IPS-15b (cell line): ENCODE data around the gene NIPBL.
"Not testable (repeated sequence)": the region's sequence is repeated elsewhere in the genome, so short reads cannot be mapped to it uniquely, and the experiment has no call there.

Source experiments
- H3K27me3 ChIP-seq: one replicate; pipeline ENCODE4 v1.6.1; 2013; ENCODE audit warnings: low read length; ENCODE audit not compliant: control insufficient read depth, insufficient read depth
- H3K36me3 ChIP-seq: one replicate; pipeline ENCODE4 v1.6.1; 2013; ENCODE audit warnings: low read length; ENCODE audit not compliant: control insufficient read depth, insufficient read depth
- H3K4me1 ChIP-seq: one replicate; pipeline ENCODE4 v1.6.1; 2013; ENCODE audit warnings: mild to moderate bottlenecking, low read length; ENCODE audit not compliant: control insufficient read depth, insufficient read depth
- H3K4me3 ChIP-seq: one replicate; pipeline ENCODE4 v1.5.1; 2013; ENCODE audit warnings: low read depth, low read length
- H3K9ac ChIP-seq: one replicate; pipeline ENCODE4 v1.6.1; 2013; ENCODE audit warnings: low read depth, mild to moderate bottlenecking, low read length
- H3K9me3 ChIP-seq: one replicate; pipeline ENCODE4 v1.6.1; 2013; ENCODE audit warnings: mild to moderate bottlenecking, low read length; ENCODE audit not compliant: control insufficient read depth, insufficient read depth

The NIPBL gene

DNA sequence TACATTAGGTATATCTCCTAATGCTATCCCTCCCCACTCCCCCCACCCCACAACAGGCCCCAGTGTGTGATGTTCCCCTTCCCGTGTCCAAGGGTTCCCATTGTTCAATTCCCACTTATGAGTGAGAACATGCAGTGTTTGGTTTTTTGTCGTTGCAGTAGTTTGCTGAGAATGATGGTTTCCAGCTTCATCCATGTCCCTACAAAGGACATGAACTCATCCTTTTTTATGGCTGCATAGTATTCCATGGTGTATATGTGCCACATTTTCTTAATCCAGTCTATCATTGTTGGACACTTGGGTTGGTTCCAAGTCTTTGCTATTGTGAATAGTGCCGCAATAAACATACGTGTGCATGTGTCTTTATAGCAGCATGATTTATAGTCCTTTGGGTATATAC is 40.0 kb downstream of the NIPBL start:
- H3K4me1 ChIP-seq, H3K4me3 ChIP-seq, H3K9me3 ChIP-seq, H3K9ac ChIP-seq, H3K36me3 ChIP-seq, H3K27me3 ChIP-seq: not testable (repeated sequence)

DNA sequence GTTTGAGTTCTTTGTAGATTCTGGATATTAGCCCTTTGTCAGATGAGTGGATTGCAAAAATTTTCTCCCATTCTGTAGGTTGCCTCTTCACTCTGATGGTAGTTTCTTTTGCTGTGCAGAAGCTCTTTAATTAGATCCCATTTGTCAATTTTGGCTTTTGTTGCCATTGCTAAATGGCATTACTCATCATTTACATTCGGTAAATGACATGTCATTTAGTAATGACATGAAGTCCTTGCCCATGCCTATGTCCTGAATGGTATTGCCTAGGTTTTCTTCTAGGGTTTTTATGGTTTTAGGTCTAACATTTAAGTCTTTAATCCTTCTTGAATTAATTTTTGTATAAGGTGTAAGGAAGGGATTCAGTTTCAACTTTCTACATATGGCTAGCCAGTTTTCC is 40.8 kb downstream of the NIPBL start:
- not testable (repeated sequence) for H3K36me3 ChIP-seq, H3K4me3 ChIP-seq, H3K27me3 ChIP-seq, H3K4me1 ChIP-seq, H3K9ac ChIP-seq, H3K9me3 ChIP-seq

DNA sequence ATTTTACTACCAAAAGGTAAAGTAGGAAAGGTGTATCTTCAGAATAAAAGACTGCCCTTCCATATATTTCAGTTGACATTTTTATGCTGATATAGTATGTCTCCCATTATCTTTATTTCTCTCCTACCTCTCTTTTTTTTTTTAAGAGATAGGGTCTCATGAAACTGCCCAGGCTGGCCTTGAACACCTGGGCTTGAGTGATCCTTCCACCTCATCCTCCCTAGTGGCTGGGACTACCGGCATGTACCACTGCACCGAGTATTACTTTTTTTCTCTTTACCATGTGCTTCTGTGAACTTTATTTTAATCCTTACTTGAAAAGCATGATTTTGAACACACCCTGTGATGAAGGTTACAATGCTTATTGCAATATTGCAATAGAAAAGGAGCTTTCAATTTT is 42.7 kb downstream of the NIPBL start:
- Histone ChIP-seq H3K27me3 (no peaks in the 10 kb centered on the region), H3K9me3 (no peaks in the 10 kb centered on the region), H3K36me3 (no peaks in the 10 kb centered on the region), H3K4me1 (no peaks in the 10 kb centered on the region), H3K4me3 (no peak overlapping the region), H3K9ac (no peak overlapping the region)

DNA sequence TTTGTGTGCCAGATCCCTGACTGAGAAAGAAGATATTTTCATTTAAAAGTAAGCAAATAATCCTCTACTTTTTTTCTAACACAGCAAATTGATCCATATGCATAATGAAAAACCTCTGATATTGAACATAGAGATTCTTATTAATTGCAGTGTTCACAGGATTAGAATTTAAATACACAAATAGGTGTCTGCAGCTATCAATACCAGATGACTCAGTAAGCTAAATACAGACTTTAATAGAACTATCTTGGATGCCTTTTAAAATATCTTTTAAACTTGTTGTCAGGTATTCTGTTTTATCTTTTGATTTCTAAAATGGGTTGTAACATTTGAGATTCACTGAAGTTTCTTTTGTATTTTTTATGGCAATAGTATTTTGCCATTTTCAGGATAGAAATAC is 43.1 kb downstream of the NIPBL start:
- Histone ChIP-seq H3K27me3 (no peaks in the 10 kb centered on the region), H3K9me3 (no peaks in the 10 kb centered on the region), H3K4me1 (no peaks in the 10 kb centered on the region), H3K4me3 (no peak overlapping the region), H3K9ac (no peak overlapping the region), H3K36me3 (no peaks in the 10 kb centered on the region)

DNA sequence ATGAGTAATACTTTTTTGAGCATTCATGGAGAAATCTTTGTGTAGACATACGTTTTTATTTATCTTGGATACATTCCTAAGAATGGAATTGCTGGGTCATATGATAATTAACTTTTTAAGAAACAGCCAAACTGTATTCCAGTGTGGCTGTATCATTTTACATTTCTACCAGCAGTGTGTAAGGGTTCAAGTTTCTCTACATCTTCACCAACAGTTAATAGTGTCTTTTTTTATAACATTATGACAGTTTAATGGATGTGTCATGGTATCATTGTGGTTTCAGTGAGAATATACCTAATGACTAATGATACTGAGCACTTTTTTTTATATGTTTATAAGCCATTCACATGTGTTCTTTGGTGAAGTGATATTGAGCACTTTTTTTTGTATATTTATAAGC is 52.4 kb downstream of the NIPBL start:
- H3K4me1 ChIP-seq, result no peaks in the 10 kb centered on the region
- H3K27me3 ChIP-seq, result no peaks in the 10 kb centered on the region
- no peaks in the 10 kb centered on the region for H3K36me3 ChIP-seq
- H3K9me3 ChIP-seq, result no peaks in the 10 kb centered on the region
- no peak overlapping the region for H3K9ac ChIP-seq
- H3K4me3 ChIP-seq, result no peak overlapping the region

DNA sequence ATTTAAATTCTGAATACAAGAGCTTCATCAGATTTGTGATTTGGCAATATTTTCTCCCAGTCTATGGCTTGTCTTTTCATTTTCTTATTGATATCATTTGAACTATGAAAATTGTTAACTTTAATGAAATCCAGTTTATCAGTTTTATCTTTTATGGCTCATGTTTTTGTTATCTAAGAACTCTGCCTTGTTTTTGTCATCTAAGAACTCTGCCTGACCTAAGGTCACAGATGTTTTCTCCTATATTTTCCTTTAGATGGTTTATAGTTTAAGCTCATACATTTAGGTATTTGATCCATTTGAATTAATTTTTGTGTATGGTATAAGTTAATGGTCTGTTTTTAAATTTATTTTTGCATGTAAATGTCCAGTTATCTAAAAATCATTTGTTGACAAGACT is 52.9 kb downstream of the NIPBL start:
- Histone ChIP-seq H3K9me3 (no peaks in the 10 kb centered on the region), H3K36me3 (no peaks in the 10 kb centered on the region), H3K4me3 (no peak overlapping the region), H3K9ac (no peak overlapping the region), H3K27me3 (no peaks in the 10 kb centered on the region), H3K4me1 (no peaks in the 10 kb centered on the region)

DNA sequence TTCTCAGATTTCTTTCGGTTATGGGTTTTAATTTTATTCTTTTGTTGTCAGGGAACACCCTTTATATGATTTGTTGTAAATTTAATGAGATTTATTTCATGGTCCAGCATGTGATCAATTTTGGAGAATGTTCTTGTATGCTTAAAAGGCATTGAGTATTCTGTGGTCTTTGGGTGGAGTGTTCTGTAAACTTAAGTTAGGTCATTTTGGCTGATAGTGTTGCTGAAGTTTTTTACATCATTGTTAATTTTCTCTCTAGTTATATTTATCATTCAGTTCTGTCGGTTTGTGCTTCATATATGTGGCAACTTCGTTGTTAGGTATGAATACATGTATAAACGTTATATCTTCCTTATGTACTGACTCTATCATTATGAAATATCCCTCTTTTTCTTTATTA is 55.5 kb downstream of the NIPBL start:
- Histone ChIP-seq H3K27me3 (no peaks in the 10 kb centered on the region), H3K9ac (no peak overlapping the region), H3K4me3 (no peak overlapping the region), H3K4me1 (no peaks in the 10 kb centered on the region), H3K36me3 (no peaks in the 10 kb centered on the region), H3K9me3 (no peaks in the 10 kb centered on the region)

DNA sequence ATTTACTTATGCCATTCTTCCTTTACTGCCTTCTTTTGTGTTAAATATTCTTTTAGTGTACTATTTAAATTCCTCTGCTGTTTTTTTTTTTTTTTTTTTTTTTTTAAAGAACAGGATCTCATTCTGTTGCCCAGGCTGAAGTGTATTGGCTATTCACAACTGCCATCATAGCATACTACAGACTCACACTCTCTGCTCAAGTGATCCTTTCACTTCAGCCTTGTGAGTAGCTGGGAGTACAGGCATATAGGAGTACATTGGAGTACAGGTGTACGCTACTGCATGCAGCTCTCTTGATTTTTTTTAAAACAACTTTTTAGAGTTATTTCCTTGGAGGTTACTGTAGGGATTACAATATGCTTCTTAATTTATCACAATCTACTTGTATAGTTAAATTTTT is 56.1 kb downstream of the NIPBL start:
- Histone ChIP-seq H3K4me1 (no peaks in the 10 kb centered on the region), H3K27me3 (no peaks in the 10 kb centered on the region), H3K9ac (no peak overlapping the region), H3K36me3 (no peaks in the 10 kb centered on the region), H3K9me3 (no peaks in the 10 kb centered on the region), H3K4me3 (no peak overlapping the region)

DNA sequence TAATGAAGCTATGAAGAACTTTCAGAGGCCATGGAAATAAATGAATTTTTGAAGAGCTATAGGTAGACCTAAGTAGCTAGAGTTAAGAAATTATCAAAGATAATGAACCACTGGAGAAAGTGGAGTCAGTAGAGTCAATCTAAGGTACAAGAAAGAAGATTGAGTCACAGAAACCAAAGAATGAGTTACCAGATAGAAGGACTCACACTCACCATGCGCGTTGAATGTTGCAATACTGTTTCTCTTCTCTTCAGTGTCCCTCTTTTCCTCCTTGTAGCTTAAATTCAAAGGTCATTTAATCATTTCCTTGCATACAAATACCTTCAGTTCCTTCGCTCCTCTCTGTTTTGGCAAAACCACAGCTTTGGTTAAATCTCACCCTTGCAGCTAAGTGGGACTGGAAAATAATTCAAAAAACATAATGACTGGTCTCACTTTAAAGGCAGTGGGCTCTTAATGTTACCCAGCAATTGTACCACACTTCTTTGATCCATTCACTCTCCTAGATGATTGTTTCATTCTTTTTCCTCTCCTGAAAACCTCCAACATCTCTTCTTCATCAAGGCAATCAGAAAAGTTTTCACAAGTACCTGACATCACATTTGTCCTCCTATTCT is 58.3 kb downstream of the NIPBL start:
- Histone ChIP-seq H3K27me3 (no peaks in the 10 kb centered on the region), H3K4me3 (no peak overlapping the region), H3K9me3 (no peaks in the 10 kb centered on the region), H3K4me1 (no peaks in the 10 kb centered on the region), H3K9ac (no peak overlapping the region), H3K36me3 (no peaks in the 10 kb centered on the region)

DNA sequence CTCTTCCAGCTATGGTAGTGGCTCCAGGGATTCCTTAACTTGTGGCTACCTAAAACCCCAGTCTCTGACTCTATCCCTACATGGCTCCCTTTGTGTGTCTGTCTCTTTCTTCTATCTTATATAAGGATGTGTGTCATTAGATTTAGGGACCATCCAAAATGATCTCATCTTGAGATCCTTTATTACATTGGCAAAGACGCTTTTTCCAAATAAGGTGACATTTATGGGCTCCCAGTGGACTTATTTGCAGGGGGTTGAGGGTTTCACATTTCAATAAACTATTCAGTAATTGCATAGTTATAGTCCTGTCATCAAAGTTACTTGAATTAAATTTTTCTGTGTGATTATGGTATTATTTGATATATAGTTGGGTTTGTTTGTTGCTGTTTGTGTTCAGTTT is 59.2 kb downstream of the NIPBL start:
- H3K4me1 ChIP-seq, result no peaks in the 10 kb centered on the region
- no peaks in the 10 kb centered on the region for H3K36me3 ChIP-seq
- H3K4me3 ChIP-seq, result no peak overlapping the region
- no peaks in the 10 kb centered on the region for H3K27me3 ChIP-seq
- no peak overlapping the region for H3K9ac ChIP-seq
- no peaks in the 10 kb centered on the region for H3K9me3 ChIP-seq

DNA sequence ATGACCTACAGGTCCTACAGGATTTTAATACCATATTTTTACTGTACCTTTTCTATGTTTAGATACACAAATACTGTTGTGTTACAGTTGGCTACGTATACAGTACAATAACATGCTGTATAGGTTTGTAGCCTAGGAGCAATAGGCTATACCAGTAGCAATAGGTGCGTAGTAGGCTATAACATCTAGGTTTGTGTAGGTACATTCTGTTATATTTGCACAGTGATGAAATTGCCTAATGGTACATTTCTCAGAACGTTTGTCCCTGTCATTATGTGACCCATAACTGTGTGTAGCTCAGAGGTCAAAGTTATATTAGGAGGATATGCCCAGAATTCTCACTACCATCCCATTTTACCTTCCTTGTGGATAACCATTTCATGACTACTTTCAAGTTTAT is 59.7 kb downstream of the NIPBL start:
- H3K36me3 ChIP-seq, result no peaks in the 10 kb centered on the region
- H3K27me3 ChIP-seq, result no peaks in the 10 kb centered on the region
- no peaks in the 10 kb centered on the region for H3K9me3 ChIP-seq
- no peaks in the 10 kb centered on the region for H3K4me1 ChIP-seq
- H3K9ac ChIP-seq, result no peak overlapping the region
- no peak overlapping the region for H3K4me3 ChIP-seq

DNA sequence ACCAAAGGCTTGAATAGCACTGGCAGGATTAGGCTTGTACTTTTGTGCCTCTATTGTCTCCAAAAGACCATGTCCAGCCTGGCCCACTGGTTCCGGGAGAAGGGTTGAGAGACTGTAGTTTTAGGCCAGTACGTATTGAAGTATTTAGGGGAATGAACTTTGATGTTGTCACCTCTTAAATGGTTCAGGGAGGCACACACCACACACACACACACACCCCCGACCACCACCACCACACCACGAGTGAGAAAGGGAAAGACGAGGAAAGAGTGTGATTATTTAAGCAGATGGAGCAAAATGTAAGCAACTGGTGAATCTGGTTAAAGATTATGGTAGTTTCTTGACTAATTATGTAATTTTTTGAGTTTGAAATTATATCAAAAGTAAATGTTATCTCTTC is 61.6 kb downstream of the NIPBL start:
- Histone ChIP-seq H3K36me3 (no peaks in the 10 kb centered on the region), H3K4me3 (no peak overlapping the region), H3K27me3 (no peaks in the 10 kb centered on the region), H3K9ac (no peak overlapping the region), H3K9me3 (no peaks in the 10 kb centered on the region), H3K4me1 (no peaks in the 10 kb centered on the region)
